ENCODE measurements around the gene U2AF1L4. TPM values are rescaled to one million over a fixed set of nuclear protein-coding genes. Genes with fewer than 3 reads are reported as not detected.

The U2AF1L4 gene
- total RNA-seq, 1 donor from 2014 or later = 17.2 TPM

- peaks cover 7% of the 10 kb centered on the region for H3K36me3 Mint-ChIP-seq
- Histone ChIP-seq H3K27me3 (peaks cover 8% of the 10 kb centered on the region), H3K4me1 (peaks cover 22% of the 10 kb centered on the region), H3F3A (ENCODE audit: low read depth) (peaks cover 19% of the 10 kb centered on the region), H2AFZ (replicated peaks) (peak overlapping the region; percentile 89), H3K9me3 (ENCODE audit: low read depth) (no peaks in the 10 kb centered on the region), H3K27ac (no peak overlapping the region), H3K4me2 (peak overlapping the region; percentile 93), H4K20me1 (ENCODE audit: low read depth) (peaks cover 28% of the 10 kb centered on the region), H3K79me2 (ENCODE audit: low read depth) (peaks cover 22% of the 10 kb centered on the region), H3K36me3 (no peaks in the 10 kb centered on the region), H3K9ac (no peak overlapping the region), H3K4me3 (peak overlapping the region; percentile 58)
- H3K4me1 Mint-ChIP-seq = peaks cover 43% of the 10 kb centered on the region
- H3K27ac Mint-ChIP-seq = peak overlapping the region; percentile 97
- TF ChIP-seq EZH2phosphoT487 (IDR thresholded peaks at IDR 0.05) = no peak
- peak; percentile 61 for TF ChIP-seq EZH2 (IDR thresholded peaks at IDR 0.05)
- TF ChIP-seq CTCF (IDR thresholded peaks at IDR 0.05) = no peak
- peak overlapping the region; percentile 90 for H3K4me3 Mint-ChIP-seq
- peak; percentile 17 for DNase-seq (ENCODE audit: low spot score)
- H3K27me3 Mint-ChIP-seq (ENCODE audit: insufficient read depth, low read depth) = peaks cover 12% of the 10 kb centered on the region
- no peaks in the 10 kb centered on the region for H3K9me3 Mint-ChIP-seq
Observed at GRCh38 chr19:35715981-35716800, 29.0 kb downstream of the U2AF1L4 start.

- peaks cover 19% of the 10 kb centered on the region for H3F3A ChIP-seq (ENCODE audit: low read depth)
- no peak for TF ChIP-seq EZH2phosphoT487 (IDR thresholded peaks at IDR 0.05)
- no peak for TF ChIP-seq CTCF (IDR thresholded peaks at IDR 0.05)
- no peak for TF ChIP-seq EZH2 (IDR thresholded peaks at IDR 0.05)
- H3K9me3 Mint-ChIP-seq = no peaks in the 10 kb centered on the region
- peak overlapping the region; percentile 93 for H3K4me2 ChIP-seq
- H4K20me1 ChIP-seq (ENCODE audit: low read depth) = peaks cover 24% of the 10 kb centered on the region
- no peak overlapping the region for H2AFZ ChIP-seq (replicated peaks)
- no peaks in the 10 kb centered on the region for H3K36me3 ChIP-seq
- H3K27ac ChIP-seq = no peak overlapping the region
- peak overlapping the region; percentile 90 for H3K4me3 Mint-ChIP-seq
- peaks cover 22% of the 10 kb centered on the region for H3K79me2 ChIP-seq (ENCODE audit: low read depth)
- H3K27me3 ChIP-seq = peaks cover 8% of the 10 kb centered on the region
- no peak overlapping the region for H3K27ac Mint-ChIP-seq
- no peak for DNase-seq (ENCODE audit: low spot score)
- H3K4me1 Mint-ChIP-seq = peaks cover 46% of the 10 kb centered on the region
- peaks cover 13% of the 10 kb centered on the region for H3K27me3 Mint-ChIP-seq (ENCODE audit: insufficient read depth, low read depth)
- H3K4me1 ChIP-seq = peaks cover 22% of the 10 kb centered on the region
- H3K36me3 Mint-ChIP-seq = peaks cover 7% of the 10 kb centered on the region
- H3K9ac ChIP-seq = no peak overlapping the region
- H3K4me3 ChIP-seq = peak overlapping the region; percentile 58
- no peaks in the 10 kb centered on the region for H3K9me3 ChIP-seq (ENCODE audit: low read depth)
Observed at GRCh38 chr19:35715355-35715809, 29.8 kb downstream of the U2AF1L4 start.

- Mint-ChIP-seq H3K36me3 (peaks cover 4% of the 10 kb centered on the region), H3K9me3 (no peaks in the 10 kb centered on the region), H3K4me1 (peaks cover 46% of the 10 kb centered on the region), H3K4me3 (peak overlapping the region; percentile 76), H3K27ac (peak overlapping the region; percentile 32), H3K27me3 (ENCODE audit: insufficient read depth, low read depth) (peaks cover 11% of the 10 kb centered on the region)
- Histone ChIP-seq H3K79me2 (ENCODE audit: low read depth) (peaks cover 17% of the 10 kb centered on the region), H3K9me3 (ENCODE audit: low read depth) (no peaks in the 10 kb centered on the region), H4K20me1 (ENCODE audit: low read depth) (peaks cover 19% of the 10 kb centered on the region), H3K4me1 (peaks cover 22% of the 10 kb centered on the region), H2AFZ (replicated peaks) (no peak overlapping the region), H3K27ac (no peak overlapping the region), H3F3A (ENCODE audit: low read depth) (peaks cover 19% of the 10 kb centered on the region), H3K27me3 (peaks cover 8% of the 10 kb centered on the region), H3K4me3 (no peak overlapping the region), H3K9ac (no peak overlapping the region), H3K36me3 (no peaks in the 10 kb centered on the region), H3K4me2 (peak overlapping the region; percentile 93)
- peak; percentile 42 for DNase-seq (ENCODE audit: low spot score)
- no peak for TF ChIP-seq CTCF (IDR thresholded peaks at IDR 0.05)
- TF ChIP-seq EZH2phosphoT487 (IDR thresholded peaks at IDR 0.05) = no peak
- TF ChIP-seq EZH2 (IDR thresholded peaks at IDR 0.05) = no peak
Observed at GRCh38 chr19:35714601-35715354, 30.4 kb downstream of the U2AF1L4 start.
